ENCODE measurements around the gene SLC25A1.

GRCh38 chr22:19143212-19143611, 35.3 kb downstream of the SLC25A1 start:
- no peak for TF ChIP-seq CTCF (IDR thresholded peaks at IDR 0.05; ENCODE audit: poor library complexity, severe bottlenecking)
- no peak for TF ChIP-seq EZH2 (IDR thresholded peaks at IDR 0.05; ENCODE audit: borderline replicate concordance, insufficient read depth, low read length, poor library complexity, severe bottlenecking)
- no peak for TF ChIP-seq POLR2AphosphoS5 (IDR thresholded peaks at IDR 0.05)
- no peak for TF ChIP-seq REST (IDR thresholded peaks at IDR 0.05; ENCODE audit: borderline replicate concordance)
- no peak for TF ChIP-seq RAD21 (conservative IDR thresholded peaks at IDR 0.05)
- no peak for TF ChIP-seq MXI1 (conservative IDR thresholded peaks at IDR 0.05; ENCODE audit: poor library complexity, severe bottlenecking)
- TF ChIP-seq SMC3 (conservative IDR thresholded peaks at IDR 0.05; ENCODE audit: poor library complexity) = no peak
- TF ChIP-seq EP300 (conservative IDR thresholded peaks at IDR 0.05; ENCODE audit: poor library complexity, severe bottlenecking) = no peak

Measured in neural cell (in vitro differentiated cells).